Natural killer cell (primary cell): Measurements from ENCODE around the gene COG2. TPM values are rescaled to one million over a fixed set of nuclear protein-coding genes. Genes with fewer than 3 reads are reported as not detected.

ENCODE experiments used
- ATAC-seq, 3 donors: fragments of 150-1000 bp in 2 of 3; fragments of 200-7000 bp in 1 of 3; cut with Tn5 transposase; 1 replicate in 1 of 3; 2 replicates in 2 of 3; pipeline ENCODE4 v1.10.0; 2021; ENCODE audit warnings: mild to moderate bottlenecking in 2 of 3, moderate library complexity in 2 of 3
- DNase-seq, 2 donors: peaks; one replicate each; pipeline versions ENCODE4 v3.0.0 to v3.0.0-alpha.2; 2013 to 2021; ENCODE audit warnings: mixed read lengths in 1 of 2
- H3K27ac ChIP-seq: one replicate; pipeline ENCODE4 v1.5.1; 2013; ENCODE audit warnings: mild to moderate bottlenecking, low read length
- H3K27me3 ChIP-seq: one replicate; pipeline ENCODE4 v1.6.1; 2013; ENCODE audit warnings: low read length; ENCODE audit not compliant: control insufficient read depth, insufficient read depth
- H3K36me3 ChIP-seq: one replicate; pipeline ENCODE4 v1.6.1; 2013; ENCODE audit warnings: low read length; ENCODE audit not compliant: control insufficient read depth, insufficient read depth
- H3K4me1 ChIP-seq: one replicate; pipeline ENCODE4 v1.6.1; 2013; ENCODE audit warnings: low read length; ENCODE audit not compliant: control insufficient read depth, insufficient read depth
- H3K4me3 ChIP-seq: one replicate; pipeline ENCODE4 v1.5.1; 2013; ENCODE audit warnings: low read length
- H3K9me3 ChIP-seq: one replicate; pipeline ENCODE4 v1.6.1; 2013; ENCODE audit warnings: low read length; ENCODE audit not compliant: control insufficient read depth, insufficient read depth
- H3K27ac Mint-ChIP-seq, 2 donors: one replicate each; pipeline ENCODE4 v1.8.0; 2022; ENCODE audit warnings: mild to moderate bottlenecking in 2 of 2, mixed read lengths in 2 of 2, moderate library complexity in 1 of 2
- H3K27me3 Mint-ChIP-seq, 2 donors: one replicate each; pipeline ENCODE4 v1.8.0; 2022; ENCODE audit warnings: low read depth in 2 of 2, mixed read lengths in 2 of 2
- H3K36me3 Mint-ChIP-seq: one replicate; pipeline ENCODE4 v1.8.0; 2022; ENCODE audit warnings: mixed read lengths
- H3K4me1 Mint-ChIP-seq, 2 donors: one replicate each; pipeline ENCODE4 v1.8.0; 2022; ENCODE audit warnings: mixed read lengths in 2 of 2
- H3K4me3 Mint-ChIP-seq: one replicate; pipeline ENCODE4 v1.8.0; 2022; ENCODE audit warnings: mild to moderate bottlenecking, moderate library complexity, mixed read lengths
- H3K9me3 Mint-ChIP-seq, 2 donors: one replicate each; pipeline ENCODE4 v1.8.0; 2022; ENCODE audit warnings: mixed read lengths in 2 of 2
- WGBS: methylation state at CpG from one replicate; pipeline ENCODE4 v1.1.7; 2013; ENCODE audit warnings: missing lambda C conversion rate; ENCODE audit not compliant: insufficient coverage; 5-methylcytosine and 5-hydroxymethylcytosine counted together
- intact Hi-C: fragments of 100-400 bp; cut with micrococcal nuclease; formaldehyde crosslinking; loops from one replicate; pipeline ENCODE4 v1.14.2; 2022
- total RNA-seq, 4 donors: library from RNA; stranded (reverse); fragments of 120-200 nt in 1 of 4; gene quantifications; one replicate each; pipeline versions ENCODE4 v1.2.3 to v1.2.4, GENCODE V29; 2013 to 2022
- TF ChIP-seq, protein P1 (sequence below): fragments of 200-600 bp; IDR thresholded peaks from one replicate; pipeline ENCODE4 v1.8.0; 2022; ENCODE audit warnings: antibody characterized with exemption

COG2 gene
- total RNA-seq, 3 donors from 2014 or later (not counting 1 experiment from before 2014, with no cell fraction given): 15.8 to 24.1 (median 17.5) TPM

DNA sequence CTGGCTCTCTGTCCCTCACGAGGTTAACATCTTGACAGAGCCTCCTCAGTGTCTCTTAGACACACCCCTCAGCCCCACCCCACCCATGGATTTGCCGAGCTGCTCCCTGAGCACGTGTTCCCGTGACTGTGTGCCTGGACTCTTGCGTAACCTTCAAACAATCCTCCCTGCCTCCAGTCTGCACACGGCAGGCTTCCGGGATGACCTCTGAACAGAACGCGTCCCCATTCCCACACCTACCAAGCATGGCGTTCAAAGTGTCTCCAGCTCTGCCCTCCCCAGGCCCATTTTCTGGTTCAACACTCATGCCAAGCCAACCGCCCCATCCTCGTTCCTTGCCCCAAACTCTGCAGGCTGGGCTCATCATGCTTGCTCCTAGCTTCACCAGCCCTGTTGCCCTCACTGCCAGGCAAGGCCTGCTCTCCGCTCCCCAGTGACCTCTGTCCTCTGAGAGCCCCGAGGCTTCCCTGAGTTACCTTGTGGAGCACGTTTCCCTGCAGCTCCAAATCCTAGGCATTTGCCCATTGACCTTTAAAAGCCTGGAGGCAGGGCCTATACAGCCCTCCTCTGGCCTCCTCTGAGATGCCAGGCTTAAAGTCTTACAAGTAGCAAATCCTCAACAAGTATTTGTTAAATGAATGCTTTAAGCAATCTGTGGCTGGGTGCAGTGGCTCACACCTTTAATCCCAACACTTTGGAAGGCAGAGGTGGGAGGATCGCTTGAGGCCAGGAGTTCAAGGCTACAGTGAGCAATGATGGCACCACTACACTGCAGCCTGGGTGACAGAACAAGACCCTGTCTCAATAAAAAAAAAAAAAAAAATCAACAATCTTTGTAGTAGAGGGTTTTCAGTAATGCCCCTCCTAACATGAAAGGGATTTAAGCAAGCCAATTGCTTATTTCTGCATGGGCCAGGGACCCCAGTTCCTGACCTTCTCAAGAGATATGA lies 66.6 kb downstream of the COG2 start:
- 89% methylated on average over 16 of the region's 16 CpGs for WGBS
- Histone ChIP-seq H3K9me3 (no peaks in the 10 kb centered on the region), H3K27me3 (no peaks in the 10 kb centered on the region), H3K4me1 (peaks cover 15% of the 10 kb centered on the region), H3K4me3 (no peak overlapping the region), H3K36me3 (no peaks in the 10 kb centered on the region), H3K27ac (no peak overlapping the region)
- Mint-ChIP-seq H3K27me3 (peaks cover 0 to 2% of the 10 kb centered on the region in 2 donors), H3K4me1 (peaks cover 9 to 19% of the 10 kb centered on the region in 2 donors), H3K27ac (no peak overlapping the region), H3K4me3 (no peak overlapping the region), H3K9me3 (no peaks in the 10 kb centered on the region), H3K36me3 (no peaks in the 10 kb centered on the region)
- intact Hi-C loops: no loop called here
- ATAC-seq (no peak), DNase-seq (no peak)
- TF ChIP-seq, protein P1, sequence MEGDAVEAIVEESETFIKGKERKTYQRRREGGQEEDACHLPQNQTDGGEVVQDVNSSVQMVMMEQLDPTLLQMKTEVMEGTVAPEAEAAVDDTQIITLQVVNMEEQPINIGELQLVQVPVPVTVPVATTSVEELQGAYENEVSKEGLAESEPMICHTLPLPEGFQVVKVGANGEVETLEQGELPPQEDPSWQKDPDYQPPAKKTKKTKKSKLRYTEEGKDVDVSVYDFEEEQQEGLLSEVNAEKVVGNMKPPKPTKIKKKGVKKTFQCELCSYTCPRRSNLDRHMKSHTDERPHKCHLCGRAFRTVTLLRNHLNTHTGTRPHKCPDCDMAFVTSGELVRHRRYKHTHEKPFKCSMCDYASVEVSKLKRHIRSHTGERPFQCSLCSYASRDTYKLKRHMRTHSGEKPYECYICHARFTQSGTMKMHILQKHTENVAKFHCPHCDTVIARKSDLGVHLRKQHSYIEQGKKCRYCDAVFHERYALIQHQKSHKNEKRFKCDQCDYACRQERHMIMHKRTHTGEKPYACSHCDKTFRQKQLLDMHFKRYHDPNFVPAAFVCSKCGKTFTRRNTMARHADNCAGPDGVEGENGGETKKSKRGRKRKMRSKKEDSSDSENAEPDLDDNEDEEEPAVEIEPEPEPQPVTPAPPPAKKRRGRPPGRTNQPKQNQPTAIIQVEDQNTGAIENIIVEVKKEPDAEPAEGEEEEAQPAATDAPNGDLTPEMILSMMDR: no peak

DNA sequence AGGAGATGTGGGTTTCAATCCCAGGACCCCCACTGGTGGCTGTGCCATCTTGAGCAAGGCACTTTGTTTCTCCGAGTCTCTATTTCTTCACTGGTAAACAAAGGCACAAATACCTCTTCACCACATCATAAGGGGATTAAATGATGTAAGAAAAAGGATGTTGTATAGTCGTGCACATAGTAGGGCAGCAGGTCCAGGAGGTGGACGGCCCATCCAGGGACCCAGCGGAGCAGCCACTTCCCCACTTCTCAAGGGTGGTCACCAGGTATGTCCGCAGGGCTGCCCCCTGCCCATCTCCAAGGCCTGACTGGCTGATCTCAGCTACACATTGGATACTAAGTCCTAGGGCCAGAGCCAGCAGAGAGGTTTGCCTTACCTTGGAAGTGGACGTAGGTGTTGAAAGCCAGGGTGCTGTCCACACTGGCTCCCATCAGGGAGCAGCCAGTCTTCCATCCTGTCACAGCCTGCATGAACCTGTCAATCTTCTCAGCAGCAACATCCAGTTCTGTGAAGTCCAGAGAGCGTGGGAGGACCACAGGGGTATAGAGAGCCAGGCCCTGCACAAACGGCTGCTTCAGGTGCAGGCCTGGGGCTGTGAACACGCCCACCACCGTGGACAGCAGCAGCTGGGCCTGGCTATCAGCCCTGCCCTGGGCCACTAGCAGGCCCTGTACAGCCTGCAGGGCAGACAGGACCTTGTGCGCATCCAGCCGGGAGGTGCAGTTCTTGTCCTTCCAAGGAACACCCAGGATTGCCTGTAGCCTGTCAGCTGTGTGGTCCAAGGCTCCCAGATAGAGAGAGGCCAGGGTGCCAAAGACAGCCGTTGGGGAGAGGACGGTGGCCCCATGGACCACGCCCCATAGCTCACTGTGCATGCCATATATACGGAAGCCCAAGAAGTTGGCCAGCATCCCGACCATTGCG lies 67.6 kb downstream of the COG2 start:
- Mint-ChIP-seq H3K4me1 (peaks cover 9 to 19% of the 10 kb centered on the region in 2 donors), H3K4me3 (no peak overlapping the region), H3K27me3 (peaks cover 0 to 2% of the 10 kb centered on the region in 2 donors), H3K36me3 (no peaks in the 10 kb centered on the region), H3K9me3 (no peaks in the 10 kb centered on the region), H3K27ac (no peak overlapping the region)
- intact Hi-C loops: no loop called here
- 87% methylated on average over 16 of the region's 18 CpGs for WGBS
- ATAC-seq (no peak), DNase-seq (no peak)
- TF ChIP-seq, protein P1: no peak
- H3K4me3 ChIP-seq: no peak overlapping the region
- no peaks in the 10 kb centered on the region for H3K9me3 ChIP-seq
- no peaks in the 10 kb centered on the region for H3K27me3 ChIP-seq
- no peaks in the 10 kb centered on the region for H3K36me3 ChIP-seq
- H3K4me1 ChIP-seq: peaks cover 11% of the 10 kb centered on the region
- H3K27ac ChIP-seq: no peak overlapping the region

DNA sequence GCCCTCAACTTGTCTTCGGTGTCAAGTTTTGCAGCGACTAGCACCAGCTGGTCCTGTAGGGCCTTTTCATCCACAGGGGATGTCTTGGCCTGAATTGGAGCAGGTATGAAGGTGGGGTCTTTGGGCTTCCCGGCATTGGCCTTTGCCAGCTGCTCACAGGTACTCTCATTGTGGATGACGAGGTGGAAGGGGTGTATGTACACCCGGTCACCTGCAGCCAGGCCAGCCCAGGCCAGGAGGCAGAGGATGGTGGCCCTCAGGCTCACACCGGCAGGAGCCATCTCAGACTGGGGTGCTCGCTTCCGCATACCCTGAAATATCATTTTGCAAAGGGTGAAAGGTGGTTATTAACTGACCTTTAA lies 68.2 kb downstream of the COG2 start:
- Mint-ChIP-seq H3K36me3 (no peaks in the 10 kb centered on the region), H3K27me3 (peaks cover 0 to 2% of the 10 kb centered on the region in 2 donors), H3K4me3 (no peak overlapping the region), H3K27ac (no peak overlapping the region), H3K9me3 (no peaks in the 10 kb centered on the region), H3K4me1 (peaks cover 9 to 19% of the 10 kb centered on the region in 2 donors)
- Histone ChIP-seq H3K4me3 (no peak overlapping the region), H3K36me3 (no peaks in the 10 kb centered on the region), H3K9me3 (no peaks in the 10 kb centered on the region), H3K27me3 (no peaks in the 10 kb centered on the region), H3K27ac (no peak overlapping the region), H3K4me1 (peaks cover 11% of the 10 kb centered on the region)
- DNase-seq (no peak), ATAC-seq (no peak)
- 94% methylated on average over 8 of the region's 8 CpGs for WGBS
- TF ChIP-seq, protein P1: no peak
- intact Hi-C loops: no loop called here
